ENCODE measurements around the gene TIPARP.

The TIPARP gene

GRCh38 chr3:156670652-156671051 is 3.7 kb upstream of the TIPARP start:
- Histone ChIP-seq H3K9ac (ENCODE audit: low read depth, low read length, poor library complexity, severe bottlenecking) (no peak overlapping the region), H3K9me3 (ENCODE audit: insufficient read depth, low read depth, low read length) (no peaks in the 10 kb centered on the region), H3K4me3 (ENCODE audit: low read length, poor library complexity, severe bottlenecking) (no peak overlapping the region), H3F3A (ENCODE audit: low read depth) (no peaks in the 10 kb centered on the region), H3K4me1 (ENCODE audit: insufficient read depth, low read length, poor library complexity, severe bottlenecking) (peaks cover 5% of the 10 kb centered on the region), H3K4me2 (ENCODE audit: low read depth, low read length, poor library complexity, severe bottlenecking) (no peak overlapping the region), H3K36me3 (ENCODE audit: insufficient read depth, low read length) (no peaks in the 10 kb centered on the region), H3K27me3 (ENCODE audit: insufficient read depth, low read length, poor library complexity, severe bottlenecking) (no peaks in the 10 kb centered on the region), H2AFZ (ENCODE audit: low read length) (no peak overlapping the region), H4K20me1 (ENCODE audit: insufficient read depth, low read length, poor library complexity, severe bottlenecking) (peaks cover 5% of the 10 kb centered on the region), H3K79me2 (ENCODE audit: insufficient read depth, low read length) (peaks cover 4% of the 10 kb centered on the region), H3K9me2 (replicated peaks; ENCODE audit: low read depth, low read length) (no peaks in the 10 kb centered on the region)
- TF ChIP-seq EZH2phosphoT487 (IDR thresholded peaks at IDR 0.05; ENCODE audit: borderline replicate concordance) = no peak
- TF ChIP-seq, protein P1, sequence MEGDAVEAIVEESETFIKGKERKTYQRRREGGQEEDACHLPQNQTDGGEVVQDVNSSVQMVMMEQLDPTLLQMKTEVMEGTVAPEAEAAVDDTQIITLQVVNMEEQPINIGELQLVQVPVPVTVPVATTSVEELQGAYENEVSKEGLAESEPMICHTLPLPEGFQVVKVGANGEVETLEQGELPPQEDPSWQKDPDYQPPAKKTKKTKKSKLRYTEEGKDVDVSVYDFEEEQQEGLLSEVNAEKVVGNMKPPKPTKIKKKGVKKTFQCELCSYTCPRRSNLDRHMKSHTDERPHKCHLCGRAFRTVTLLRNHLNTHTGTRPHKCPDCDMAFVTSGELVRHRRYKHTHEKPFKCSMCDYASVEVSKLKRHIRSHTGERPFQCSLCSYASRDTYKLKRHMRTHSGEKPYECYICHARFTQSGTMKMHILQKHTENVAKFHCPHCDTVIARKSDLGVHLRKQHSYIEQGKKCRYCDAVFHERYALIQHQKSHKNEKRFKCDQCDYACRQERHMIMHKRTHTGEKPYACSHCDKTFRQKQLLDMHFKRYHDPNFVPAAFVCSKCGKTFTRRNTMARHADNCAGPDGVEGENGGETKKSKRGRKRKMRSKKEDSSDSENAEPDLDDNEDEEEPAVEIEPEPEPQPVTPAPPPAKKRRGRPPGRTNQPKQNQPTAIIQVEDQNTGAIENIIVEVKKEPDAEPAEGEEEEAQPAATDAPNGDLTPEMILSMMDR (conservative IDR thresholded peaks at IDR 0.05; ENCODE audit: low read length) = no peak

- Histone ChIP-seq H2AFZ (ENCODE audit: low read length) (peak overlapping the region; percentile 85), H3K9me2 (replicated peaks; ENCODE audit: low read depth, low read length) (no peaks in the 10 kb centered on the region), H3K79me2 (ENCODE audit: insufficient read depth, low read length) (peaks cover 32% of the 10 kb centered on the region), H3K9me3 (ENCODE audit: insufficient read depth, low read depth, low read length) (no peaks in the 10 kb centered on the region), H3K36me3 (ENCODE audit: insufficient read depth, low read length) (peaks cover 7% of the 10 kb centered on the region; the same call in 1 of the 2 replicates), H3F3A (ENCODE audit: low read depth) (no peaks in the 10 kb centered on the region), H3K9ac (ENCODE audit: low read depth, low read length, poor library complexity, severe bottlenecking) (peak overlapping the region; percentile 69), H3K27me3 (ENCODE audit: insufficient read depth, low read length, poor library complexity, severe bottlenecking) (no peaks in the 10 kb centered on the region), H4K20me1 (ENCODE audit: insufficient read depth, low read length, poor library complexity, severe bottlenecking) (peaks cover 33% of the 10 kb centered on the region), H3K4me1 (ENCODE audit: insufficient read depth, low read length, poor library complexity, severe bottlenecking) (peaks cover 34% of the 10 kb centered on the region), H3K4me2 (ENCODE audit: low read depth, low read length, poor library complexity, severe bottlenecking) (peak overlapping the region; percentile 68), H3K4me3 (ENCODE audit: low read length, poor library complexity, severe bottlenecking) (peak overlapping the region; percentile 85)
- no peak for TF ChIP-seq EZH2phosphoT487 (IDR thresholded peaks at IDR 0.05; ENCODE audit: borderline replicate concordance)
- TF ChIP-seq, protein P1 (conservative IDR thresholded peaks at IDR 0.05; ENCODE audit: low read length) = no peak
These were observed 701 bp upstream of the TIPARP start for GRCh38 chr3:156673732-156674045.

DNA sequence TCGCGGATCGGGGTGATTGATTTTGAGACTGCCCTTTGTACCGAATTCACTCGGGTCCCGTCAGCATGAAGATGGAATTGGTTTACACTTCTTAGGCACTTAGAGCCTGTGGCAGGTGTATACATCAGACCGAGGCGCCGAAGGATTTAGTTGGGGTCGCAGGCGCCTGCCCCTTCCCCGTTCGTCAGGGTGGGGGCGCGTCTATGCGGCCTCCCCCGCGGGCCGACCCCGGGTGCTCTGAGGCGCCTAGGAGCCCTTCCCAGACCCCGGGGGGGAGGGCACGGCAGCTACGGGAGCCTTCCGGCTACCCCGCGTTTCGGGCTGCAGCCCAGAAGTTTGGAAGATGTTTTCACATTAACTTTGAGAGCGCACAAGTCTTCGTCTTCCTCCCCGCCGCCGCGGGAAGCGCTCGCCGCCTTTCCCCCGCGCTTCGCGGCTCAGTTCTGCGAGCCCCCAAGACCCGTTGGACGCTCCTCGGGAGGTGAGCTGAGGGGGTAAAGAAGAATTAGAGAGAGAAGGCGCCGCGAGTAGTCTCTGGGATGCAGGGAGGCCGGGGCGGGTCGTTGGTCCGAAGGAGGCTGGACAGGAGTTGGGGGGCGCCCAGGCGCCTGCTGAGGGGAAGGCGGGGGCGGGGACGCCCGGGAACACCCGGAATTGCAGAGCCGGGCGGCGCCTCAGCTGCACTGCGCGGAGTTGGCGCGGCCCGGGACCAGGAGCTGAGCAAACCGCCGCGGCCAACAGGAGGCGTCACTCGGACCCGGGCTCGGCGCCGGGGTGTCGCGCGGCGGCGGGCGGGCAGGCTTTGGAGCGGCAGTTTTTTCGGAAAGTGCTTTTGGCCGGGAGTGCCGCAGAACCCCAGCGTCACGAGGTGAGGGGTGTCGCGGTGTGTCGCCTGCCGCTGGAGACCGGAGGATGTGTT is 780 bp downstream of the TIPARP start:
- Histone ChIP-seq H2AFZ (ENCODE audit: low read length) (peak overlapping the region; percentile 58), H3K9ac (ENCODE audit: low read depth, low read length, poor library complexity, severe bottlenecking) (peak overlapping the region; percentile 80), H3K9me2 (replicated peaks; ENCODE audit: low read depth, low read length) (no peaks in the 10 kb centered on the region), H3K9me3 (ENCODE audit: insufficient read depth, low read depth, low read length) (no peaks in the 10 kb centered on the region), H3K27me3 (ENCODE audit: insufficient read depth, low read length, poor library complexity, severe bottlenecking) (no peaks in the 10 kb centered on the region), H3K36me3 (ENCODE audit: insufficient read depth, low read length) (peaks cover 7% of the 10 kb centered on the region; the same call in 1 of the 2 replicates), H3K4me1 (ENCODE audit: insufficient read depth, low read length, poor library complexity, severe bottlenecking) (peaks cover 47% of the 10 kb centered on the region), H4K20me1 (ENCODE audit: insufficient read depth, low read length, poor library complexity, severe bottlenecking) (peaks cover 46% of the 10 kb centered on the region), H3F3A (ENCODE audit: low read depth) (no peaks in the 10 kb centered on the region), H3K79me2 (ENCODE audit: insufficient read depth, low read length) (peaks cover 44% of the 10 kb centered on the region), H3K4me3 (ENCODE audit: low read length, poor library complexity, severe bottlenecking) (peak overlapping the region; percentile 85), H3K4me2 (ENCODE audit: low read depth, low read length, poor library complexity, severe bottlenecking) (peak overlapping the region; percentile 85)
- TF ChIP-seq EZH2phosphoT487 (IDR thresholded peaks at IDR 0.05; ENCODE audit: borderline replicate concordance) = no peak
- TF ChIP-seq, protein P1 (conservative IDR thresholded peaks at IDR 0.05; ENCODE audit: low read length) = peak; percentile 67
